ENCODE measurements around the gene GTF2IRD1.
A peak's percentile ranks its signal among the peaks of the same experiment; 100 is the strongest.
"Not testable (repeated sequence)": the region's sequence is repeated elsewhere in the genome, so short reads cannot be mapped to it uniquely, and the experiment has no call there.

GTF2IRD1 gene, protein sequence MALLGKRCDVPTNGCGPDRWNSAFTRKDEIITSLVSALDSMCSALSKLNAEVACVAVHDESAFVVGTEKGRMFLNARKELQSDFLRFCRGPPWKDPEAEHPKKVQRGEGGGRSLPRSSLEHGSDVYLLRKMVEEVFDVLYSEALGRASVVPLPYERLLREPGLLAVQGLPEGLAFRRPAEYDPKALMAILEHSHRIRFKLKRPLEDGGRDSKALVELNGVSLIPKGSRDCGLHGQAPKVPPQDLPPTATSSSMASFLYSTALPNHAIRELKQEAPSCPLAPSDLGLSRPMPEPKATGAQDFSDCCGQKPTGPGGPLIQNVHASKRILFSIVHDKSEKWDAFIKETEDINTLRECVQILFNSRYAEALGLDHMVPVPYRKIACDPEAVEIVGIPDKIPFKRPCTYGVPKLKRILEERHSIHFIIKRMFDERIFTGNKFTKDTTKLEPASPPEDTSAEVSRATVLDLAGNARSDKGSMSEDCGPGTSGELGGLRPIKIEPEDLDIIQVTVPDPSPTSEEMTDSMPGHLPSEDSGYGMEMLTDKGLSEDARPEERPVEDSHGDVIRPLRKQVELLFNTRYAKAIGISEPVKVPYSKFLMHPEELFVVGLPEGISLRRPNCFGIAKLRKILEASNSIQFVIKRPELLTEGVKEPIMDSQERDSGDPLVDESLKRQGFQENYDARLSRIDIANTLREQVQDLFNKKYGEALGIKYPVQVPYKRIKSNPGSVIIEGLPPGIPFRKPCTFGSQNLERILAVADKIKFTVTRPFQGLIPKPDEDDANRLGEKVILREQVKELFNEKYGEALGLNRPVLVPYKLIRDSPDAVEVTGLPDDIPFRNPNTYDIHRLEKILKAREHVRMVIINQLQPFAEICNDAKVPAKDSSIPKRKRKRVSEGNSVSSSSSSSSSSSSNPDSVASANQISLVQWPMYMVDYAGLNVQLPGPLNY

DNA sequence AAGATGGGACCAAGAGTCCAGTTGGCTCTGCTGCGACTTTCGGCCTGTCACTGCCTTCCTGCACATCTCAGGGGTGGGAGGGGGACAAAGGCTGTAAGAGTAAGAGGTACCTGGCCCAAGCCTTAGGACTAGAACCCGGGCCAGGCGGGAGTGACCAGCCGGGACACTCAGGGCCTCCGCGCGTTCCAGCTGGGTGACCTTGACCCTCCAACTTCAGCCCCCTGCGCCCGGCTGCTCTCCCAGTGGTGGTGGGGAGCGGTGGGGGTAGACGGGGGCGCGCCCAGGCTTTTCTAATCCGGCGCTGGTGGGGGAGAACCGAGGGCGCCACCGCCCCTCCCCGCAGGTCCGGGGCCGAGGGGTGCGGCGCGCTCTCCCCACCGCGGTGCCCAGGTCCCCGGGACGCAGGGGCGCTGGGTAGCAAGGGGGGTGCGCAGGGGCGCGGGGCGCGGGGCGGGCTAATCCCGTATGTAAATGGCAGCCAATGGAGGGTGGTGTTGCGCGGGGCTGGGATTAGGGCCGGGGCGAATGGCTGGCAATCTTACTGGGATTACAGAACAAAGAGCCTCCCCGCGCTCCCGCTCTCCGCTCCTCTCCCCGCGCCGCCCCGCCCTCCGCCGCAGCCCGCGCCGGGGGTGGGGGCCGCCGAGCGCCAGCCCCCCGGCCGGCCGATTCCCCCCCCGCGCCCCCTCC is at the start of gene GTF2IRD1:
GTF2IRD1 (plus strand) TSS at position 585 of the 690 bp plus-strand sequence. CDS start 54,175 bp downstream, outside the sequence.
- DNase-seq: peak; percentile 67

- no peak for DNase-seq
These were observed 49.4 kb upstream of the GTF2IRD1 start for GRCh38 chr7:74404388-74404700.

DNA sequence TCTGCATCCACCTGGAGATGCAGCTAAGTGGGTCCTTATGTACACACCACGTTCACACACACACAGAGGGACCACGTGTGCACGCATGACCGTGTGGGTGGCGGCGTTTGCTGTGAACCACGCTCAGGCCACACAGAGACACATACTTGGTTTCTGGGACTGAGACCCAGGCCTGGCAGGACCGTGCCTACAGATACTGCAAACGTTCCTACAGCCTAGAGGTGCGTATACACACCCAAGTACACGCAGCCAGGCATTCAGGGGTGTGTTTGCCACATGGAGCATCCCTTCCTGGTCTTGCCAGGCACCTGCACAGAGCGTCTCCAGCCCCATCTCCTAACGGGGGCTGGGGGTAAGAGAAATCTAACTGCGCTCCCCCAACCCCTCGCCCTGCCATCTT is 49.0 kb upstream of the GTF2IRD1 start:
- DNase-seq: no peak

GRCh38 chr7:74405191-74405898 is 48.4 kb upstream of the GTF2IRD1 start:
- DNase-seq: no peak

- DNase-seq: no peak
These were observed 47.7 kb upstream of the GTF2IRD1 start for GRCh38 chr7:74405899-74406512.

DNA sequence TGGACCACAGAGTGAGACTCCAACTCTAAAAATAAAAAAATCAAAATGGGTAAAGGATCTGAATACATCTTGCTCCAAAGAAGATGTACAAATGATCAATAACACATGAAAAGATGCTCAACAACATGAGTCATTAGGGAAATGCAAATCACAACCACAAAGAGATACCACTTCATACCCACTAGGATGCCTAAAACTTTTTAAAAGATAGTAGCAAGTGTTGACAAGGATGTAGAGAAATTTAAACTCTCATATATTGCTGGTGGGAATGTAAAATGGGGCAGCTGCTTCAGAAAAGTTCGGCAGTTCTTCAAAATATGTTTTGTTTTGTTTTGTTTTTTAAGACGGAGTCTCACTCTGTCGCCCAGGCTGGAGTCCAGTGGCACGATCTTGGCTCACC is 45.7 kb upstream of the GTF2IRD1 start:
- DNase-seq: no peak

DNA sequence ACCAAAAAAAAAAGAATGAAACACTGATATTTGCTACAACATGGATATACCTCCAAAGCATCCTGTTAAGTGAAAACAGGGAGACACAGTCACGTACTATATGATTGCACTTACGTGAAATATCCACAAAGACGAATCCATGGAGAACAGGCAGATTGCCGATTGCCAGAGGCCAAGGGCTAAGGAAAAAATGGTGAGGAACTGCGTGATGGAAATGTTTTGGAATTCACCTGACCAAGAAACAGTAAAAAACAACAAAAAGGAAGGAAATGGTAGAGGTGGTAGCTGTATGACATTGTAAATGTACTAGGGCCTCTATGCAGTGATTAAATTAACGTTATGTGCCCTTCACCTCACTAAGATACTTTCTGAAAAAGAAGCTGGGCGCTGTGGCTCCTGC is 44.1 kb upstream of the GTF2IRD1 start:
- no peak for DNase-seq

- no peak for DNase-seq
These were observed 42.9 kb upstream of the GTF2IRD1 start for GRCh38 chr7:74410772-74411171.

DNA sequence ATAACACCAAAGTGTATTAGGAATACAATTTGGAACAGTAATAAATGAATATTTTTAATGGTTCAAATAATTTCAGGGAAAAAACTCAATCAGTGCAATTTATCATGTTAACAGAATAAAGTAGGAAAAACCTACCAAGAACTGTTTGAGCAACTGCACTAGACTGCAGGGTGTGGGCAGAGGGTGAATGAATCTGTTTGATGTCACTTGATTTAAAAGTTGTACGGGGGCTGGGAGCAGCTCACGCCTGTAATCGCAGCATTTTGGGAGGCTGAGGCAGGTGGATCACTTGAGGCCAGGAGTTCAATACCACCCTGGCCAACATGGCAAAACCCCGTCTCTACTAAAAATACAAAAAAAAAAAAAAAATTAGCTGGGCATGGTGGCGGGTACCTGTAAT is 42.1 kb upstream of the GTF2IRD1 start:
- not testable (repeated sequence) for DNase-seq

- no peak for DNase-seq
These were observed 41.6 kb upstream of the GTF2IRD1 start for GRCh38 chr7:74412056-74412455.

DNA sequence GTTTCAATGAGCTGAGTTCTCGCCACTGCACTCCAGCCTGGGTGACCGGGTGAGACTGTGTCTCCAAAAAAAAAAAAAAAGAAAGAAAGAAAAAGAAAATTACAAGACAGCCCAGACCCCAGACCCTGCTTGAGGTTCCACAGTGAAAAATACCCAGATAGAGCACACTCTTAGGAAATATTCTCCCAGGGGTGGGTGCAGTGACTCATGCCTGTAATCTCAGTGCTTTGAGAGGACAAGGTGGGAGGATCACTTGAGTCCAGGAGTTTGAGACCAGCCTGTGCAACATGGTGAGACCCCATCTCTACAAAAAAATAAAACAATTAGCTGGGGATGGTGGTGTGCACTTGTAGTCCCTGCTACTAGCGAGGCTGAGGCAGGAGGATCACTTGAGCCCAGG is 41.1 kb upstream of the GTF2IRD1 start:
- no peak for DNase-seq

DNA sequence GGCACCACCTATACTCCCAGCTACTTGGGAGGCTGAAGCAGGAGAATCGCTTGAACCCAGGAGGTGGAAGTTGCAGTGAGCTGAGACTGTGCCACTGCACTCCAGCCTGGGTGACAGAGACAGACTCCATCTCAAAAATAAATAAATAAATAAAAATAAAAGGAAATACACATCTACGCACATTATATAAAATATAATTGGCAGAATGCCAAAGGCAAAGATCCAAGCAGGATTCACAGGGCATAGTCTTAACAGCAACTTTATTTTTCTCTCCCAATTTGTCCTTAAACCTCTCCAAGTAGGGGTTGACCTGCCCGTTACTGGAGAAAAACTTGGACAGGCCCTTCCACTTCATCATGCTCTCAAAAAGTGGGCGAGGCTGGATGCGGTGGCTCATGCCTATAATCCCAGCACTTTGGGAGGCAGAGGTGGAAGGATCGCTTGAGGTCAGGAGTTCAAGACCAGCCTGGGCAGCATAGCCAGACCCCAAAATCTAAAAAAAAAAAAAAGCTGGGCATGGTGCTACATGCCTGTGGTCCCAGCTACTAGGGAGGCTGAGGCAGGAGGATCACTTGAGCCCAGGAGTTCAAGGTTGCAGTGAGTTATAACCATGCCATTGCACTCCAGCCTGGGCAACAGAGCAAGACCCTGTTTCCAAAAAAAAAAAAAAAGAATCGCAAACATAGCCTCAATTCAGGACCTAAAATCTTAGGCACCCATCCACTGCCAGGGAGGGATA is 38.9 kb upstream of the GTF2IRD1 start:
- DNase-seq: not testable (repeated sequence)

- peak; percentile 62 for DNase-seq
These were observed 36.2 kb upstream of the GTF2IRD1 start for GRCh38 chr7:74417419-74417971.

DNA sequence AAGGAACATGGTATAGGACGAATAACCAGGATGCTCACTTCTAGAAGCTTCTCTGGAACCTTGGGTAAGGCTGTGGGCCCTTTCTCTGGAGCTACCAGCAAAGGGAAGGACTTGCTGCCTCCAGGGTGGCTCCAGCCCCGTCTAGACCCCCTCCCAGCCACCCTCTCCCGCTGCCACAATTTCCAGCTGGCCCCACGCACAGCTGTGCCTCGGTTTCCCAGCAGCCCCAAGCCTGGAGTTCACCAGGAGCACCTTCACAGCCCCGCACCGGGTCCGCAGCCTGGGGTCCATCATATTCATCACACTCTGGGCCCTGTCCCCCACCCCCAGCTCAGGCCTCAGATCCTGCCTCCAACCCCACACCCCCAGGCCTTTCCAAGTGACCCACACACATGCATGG is 35.6 kb upstream of the GTF2IRD1 start:
- no peak for DNase-seq

DNA sequence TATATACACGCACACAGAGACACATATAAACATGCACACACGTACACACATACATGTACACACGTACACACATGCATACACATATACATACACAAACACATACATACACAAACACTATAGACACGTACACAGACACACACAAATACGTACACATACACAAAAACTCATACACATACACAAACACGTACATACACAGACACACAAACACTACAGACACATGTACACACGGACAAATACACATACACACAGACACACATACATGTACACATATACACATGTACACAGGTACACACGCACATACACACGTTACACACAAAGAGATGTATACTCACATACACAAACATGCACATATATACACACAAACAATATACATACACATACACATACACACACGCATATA is 35.2 kb upstream of the GTF2IRD1 start:
- no peak for DNase-seq

- not testable (repeated sequence) for DNase-seq
These were observed 34.5 kb upstream of the GTF2IRD1 start for GRCh38 chr7:74419232-74419631.

DNA sequence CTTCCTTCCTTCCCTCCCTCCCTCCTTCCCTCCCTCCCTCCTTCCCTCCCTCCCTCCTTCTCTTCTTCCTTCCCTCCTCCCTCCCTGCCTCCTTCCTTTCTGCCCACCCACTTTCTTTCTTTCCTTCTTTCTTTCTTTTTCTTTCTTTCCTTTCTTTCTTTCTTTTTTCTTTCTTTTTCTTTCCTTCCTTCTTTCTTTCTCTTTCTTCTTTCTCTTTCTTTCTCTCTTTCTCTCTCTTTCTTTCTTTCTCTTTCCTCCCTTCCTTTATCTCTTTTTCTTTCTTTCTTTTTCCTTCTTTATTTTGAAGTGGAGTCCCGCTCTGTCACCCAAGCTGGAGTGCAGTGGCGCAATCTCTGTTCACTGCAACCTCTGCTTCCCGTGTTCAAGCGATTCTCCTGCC is 33.7 kb upstream of the GTF2IRD1 start:
- DNase-seq: no peak

- DNase-seq: no peak
These were observed 29.3 kb upstream of the GTF2IRD1 start for GRCh38 chr7:74424291-74424880.

GRCh38 chr7:74428023-74428422 is 25.7 kb upstream of the GTF2IRD1 start:
- no peak for DNase-seq

- no peak for DNase-seq
These were observed 24.5 kb upstream of the GTF2IRD1 start for GRCh38 chr7:74429153-74429747.
